SKM-1 (cell line): ENCODE data around the gene CPED1.
"Not testable (repeated sequence)": the region's sequence is repeated elsewhere in the genome, so short reads cannot be mapped to it uniquely, and the experiment has no call there.

Experiments used
- DNase-seq: peaks from one replicate; lab custom pipeline; 2025; ENCODE audit not compliant: unreplicated experiment; lab: John Stamatoyannopoulos, UW

CPED1 gene

DNA sequence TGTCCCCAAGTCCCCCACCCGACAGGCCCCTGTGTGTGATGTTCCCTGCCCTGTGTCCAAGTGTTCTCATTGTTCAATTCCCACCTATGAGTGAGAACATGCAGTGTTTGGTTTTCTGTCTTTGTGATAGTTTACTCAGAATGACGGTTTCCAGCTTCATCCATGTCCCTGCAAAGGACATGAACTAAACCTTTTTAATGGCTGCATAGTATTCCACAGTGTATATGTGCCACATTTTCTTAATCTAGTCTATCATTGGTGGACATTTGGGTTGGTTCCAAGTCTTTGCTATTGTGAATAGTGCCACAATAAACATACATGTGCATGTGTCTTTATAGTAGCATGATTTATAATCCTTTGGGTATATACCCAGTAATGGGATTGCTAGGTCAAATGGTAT, 232.6 kb downstream of the CPED1 start:
- DNase-seq: not testable (repeated sequence)

DNA sequence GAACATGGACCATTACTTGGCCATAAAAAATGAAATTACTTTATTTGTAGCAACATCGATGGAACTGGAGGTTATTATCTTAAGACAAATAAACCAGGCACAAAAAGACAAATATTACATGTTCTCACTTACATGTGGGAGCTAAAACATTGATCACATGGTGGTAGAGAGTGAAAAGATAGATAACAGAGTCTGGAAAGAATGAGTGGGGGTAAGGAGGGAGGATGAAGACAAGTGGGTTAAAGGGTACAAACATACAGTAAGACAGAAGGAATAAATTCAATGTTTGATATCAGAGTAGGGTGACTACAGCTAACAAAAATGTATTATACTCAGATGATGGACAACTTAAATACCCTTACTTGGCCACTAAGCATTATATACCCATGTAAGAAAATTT, 240.3 kb downstream of the CPED1 start:
- DNase-seq: no peak

DNA sequence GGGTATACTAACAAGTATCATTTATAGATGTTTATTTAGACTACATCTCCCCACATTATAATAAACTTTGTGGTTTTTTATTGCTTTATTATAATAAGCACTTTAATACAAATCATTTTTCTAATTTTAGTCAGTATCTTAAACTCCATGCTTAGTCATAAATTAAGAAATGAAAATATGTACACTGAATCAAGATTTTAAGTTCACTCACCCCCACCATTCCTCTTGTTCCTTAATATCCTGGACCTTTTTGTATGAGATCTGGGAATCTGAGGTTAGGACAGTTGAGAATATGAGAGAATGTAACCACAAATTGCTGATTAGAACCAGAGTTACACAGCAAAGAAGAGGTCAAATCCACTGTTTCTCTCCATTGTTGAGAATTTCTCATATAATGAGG, 246.7 kb downstream of the CPED1 start:
- no peak for DNase-seq

DNA sequence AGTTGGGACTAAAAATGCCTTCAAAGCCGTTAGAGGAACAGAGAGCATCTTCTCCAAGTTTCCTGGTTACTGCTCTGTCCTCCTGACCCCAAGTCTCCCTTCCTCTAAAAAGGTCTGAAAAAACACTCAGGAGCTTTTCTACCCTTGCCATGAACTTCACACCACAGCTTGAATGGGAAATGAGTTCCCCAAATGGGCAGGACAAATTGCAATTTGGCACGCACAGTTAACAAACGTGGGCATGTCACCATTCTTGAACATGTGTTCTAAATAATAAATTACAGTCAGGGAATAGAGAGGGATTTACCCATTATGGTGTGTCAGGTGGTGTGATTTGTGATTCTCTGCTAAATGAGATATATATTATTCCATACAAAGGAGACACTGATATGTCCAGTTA, 249.1 kb downstream of the CPED1 start:
- no peak for DNase-seq

DNA sequence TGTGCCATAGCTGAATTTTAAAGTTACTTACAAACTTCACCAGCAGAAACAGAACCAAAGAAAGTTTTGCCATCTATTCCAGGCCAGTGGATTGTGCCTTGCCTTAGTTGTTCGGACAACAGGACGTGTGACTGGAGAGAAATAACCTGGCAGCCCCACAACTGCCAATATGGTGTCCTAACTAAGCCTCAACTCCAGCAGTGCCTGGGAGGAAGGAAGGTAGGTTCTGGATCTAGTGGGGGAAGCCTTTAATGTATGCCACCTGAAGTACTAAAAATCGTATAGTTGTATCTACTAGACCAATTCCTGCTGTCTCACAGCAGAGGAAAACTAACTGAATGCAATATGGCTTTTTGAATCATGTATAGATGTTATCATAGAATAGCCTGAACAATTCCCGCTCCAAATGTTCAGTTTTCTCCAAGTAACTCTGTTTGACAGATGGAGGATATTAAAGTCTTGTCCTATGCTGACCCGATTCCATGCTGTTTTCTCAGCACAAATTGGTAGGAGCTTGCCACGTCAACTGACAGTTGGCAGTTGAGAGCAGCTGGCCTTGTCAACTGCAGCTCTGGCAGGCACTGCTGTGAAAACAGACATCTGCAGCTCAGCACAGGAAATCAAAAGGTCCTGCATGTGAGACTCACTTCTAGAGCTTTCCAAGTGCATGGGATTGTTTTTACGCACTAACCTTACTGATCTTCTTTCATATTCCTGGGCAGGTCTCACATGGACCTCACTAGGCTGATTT, 255.8 kb downstream of the CPED1 start:
- no peak for DNase-seq

DNA sequence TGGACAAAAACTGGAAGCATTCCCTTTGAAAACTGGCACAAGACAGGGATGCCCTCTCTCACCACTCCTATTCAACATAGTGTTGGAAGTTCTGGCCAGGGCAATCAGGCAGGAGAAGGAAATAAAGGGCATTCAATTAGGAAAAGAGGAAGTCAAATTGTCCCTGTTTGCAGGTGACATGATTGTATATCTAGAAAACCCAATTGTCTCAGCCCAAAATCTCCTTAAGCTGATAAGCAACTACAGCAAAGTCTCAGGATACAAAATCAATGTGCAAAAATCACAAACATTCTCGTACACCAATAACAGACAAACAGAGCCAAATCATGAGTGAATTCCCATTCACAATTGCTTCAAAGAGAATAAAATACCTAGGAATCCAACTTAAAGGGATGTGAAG, 262.9 kb downstream of the CPED1 start:
- not testable (repeated sequence) for DNase-seq

- not testable (repeated sequence) for DNase-seq
Observed at GRCh38 chr7:121252523-121253235, 264.2 kb downstream of the CPED1 start.

- DNase-seq: no peak
Observed at GRCh38 chr7:121259826-121260225, 271.3 kb downstream of the CPED1 start.

GRCh38 chr7:121261207-121261884, 272.8 kb downstream of the CPED1 start:
- DNase-seq: no peak

- DNase-seq: no peak
Observed at GRCh38 chr7:121262221-121262620, 273.7 kb downstream of the CPED1 start.

- no peak for DNase-seq
Observed at GRCh38 chr7:121262969-121263368, 274.5 kb downstream of the CPED1 start.

DNA sequence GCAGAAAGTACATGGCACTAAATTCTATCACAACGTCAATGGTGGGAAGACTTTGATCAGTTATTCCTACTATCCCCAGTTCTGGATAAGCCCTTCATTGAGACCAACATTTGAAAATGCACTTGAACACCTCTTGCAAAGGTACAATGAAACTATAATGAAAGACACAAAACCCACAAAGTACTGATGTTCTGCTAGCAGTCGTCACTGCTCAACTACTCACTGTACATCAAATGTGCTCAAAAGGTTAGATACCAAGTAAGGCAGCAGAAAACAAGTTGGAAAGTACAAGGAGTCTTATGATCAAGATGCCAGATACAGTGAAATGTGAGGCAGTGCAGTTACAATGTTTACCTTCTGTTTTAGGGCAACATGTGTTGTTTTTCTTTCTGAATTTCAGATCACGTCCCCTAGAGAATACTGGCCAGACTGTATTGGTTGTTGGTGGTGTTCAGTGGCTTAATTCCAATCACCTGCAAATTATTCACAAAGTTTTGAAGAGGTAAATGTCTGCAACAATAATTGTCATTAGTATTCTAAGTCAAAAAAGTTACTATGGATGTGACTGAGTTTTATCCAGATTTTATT, 277.9 kb downstream of the CPED1 start:
- DNase-seq: no peak

DNA sequence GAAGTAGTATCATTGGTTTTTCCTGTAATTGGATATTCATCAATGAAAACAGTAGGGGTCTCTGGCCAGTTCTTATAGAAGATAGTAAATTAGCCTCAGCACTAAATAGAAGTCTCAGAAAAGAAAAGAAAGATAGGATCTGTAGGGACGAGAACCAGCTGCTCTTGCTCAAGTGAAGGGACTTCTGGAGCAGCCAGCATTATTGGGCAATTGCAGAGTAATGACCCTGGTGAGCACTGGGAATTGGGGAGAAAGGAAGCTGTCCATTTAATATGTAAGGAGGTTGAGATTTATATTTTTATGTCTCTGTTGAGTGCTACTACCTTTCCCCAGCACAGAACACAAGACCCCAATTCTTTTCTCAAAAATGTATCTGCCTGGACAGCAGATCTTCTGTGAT, 279.1 kb downstream of the CPED1 start:
- no peak for DNase-seq

GRCh38 chr7:121269798-121270197, 281.3 kb downstream of the CPED1 start:
- no peak for DNase-seq

DNA sequence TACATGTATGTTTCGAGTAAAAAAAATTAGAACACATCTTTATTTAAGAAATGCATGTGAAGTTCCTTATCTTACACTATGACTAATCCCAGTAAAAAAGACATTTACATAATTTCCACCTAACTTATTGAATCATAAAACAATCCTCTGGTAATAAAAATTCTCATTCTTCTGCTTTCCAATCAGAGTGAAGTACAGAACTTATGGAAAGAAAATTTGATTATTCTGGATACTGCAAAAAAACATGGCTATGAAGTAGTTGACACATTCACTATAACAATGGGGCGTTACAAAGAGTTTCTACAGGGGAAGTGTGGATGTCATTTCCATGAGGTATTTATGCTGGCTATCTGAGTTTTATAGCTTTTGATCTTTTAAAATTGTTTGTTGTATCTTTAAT, 282.6 kb downstream of the CPED1 start:
- no peak for DNase-seq

- no peak for DNase-seq
Observed at GRCh38 chr7:121271916-121272315, 283.4 kb downstream of the CPED1 start.

DNA sequence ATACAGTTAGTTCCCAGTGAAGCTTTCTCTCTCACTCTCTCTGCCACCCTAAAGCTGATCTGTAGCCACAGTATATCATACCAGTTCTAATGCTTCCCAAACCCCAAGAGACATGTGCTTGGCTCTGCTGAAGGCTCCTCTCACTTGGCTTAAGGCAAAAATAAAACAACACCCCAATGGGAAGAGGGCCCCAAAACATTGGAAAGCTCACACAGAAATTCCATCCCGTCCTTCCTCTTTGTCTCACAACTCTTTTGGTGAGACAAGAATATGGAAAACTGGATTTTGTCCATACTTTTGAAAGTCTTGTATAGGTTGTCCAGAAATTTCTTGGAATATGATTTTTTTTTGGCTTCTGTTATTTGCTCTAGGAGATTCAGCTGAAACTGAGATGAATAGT, 284.2 kb downstream of the CPED1 start:
- DNase-seq: no peak

DNA sequence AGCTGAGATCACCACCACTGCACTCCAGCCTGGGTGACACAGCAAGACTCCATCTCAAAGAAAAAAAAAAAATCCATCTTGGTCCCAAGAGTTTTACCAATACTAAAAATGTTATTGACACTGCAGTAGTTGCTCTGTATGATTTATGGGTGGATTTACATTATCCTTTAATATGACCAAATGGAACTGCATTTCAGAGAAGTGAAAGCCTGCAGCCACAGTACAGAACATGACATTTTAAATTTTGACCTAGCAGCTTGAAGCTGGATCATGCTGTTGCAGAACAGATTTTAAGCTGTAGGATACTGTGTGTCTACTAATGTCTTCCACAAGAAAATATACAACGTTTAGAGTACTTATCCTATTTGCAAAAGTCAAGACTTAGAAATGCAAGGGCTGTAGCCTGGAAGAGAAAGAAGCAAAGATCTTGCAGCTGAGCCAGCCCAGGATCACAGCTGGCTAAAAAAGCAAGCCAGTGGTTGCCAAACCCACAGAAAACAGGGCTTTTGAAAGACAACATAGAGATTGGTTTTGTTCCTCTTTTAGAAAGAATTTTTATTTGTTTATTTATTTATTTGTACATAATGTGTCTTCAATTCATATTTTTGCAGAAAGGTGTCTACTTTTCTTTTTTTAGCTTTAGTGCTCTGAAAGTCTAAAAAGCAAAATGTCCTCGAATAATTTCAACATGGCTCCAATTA, 285.1 kb downstream of the CPED1 start:
- DNase-seq: no peak

GRCh38 chr7:121274467-121274866, 286.0 kb downstream of the CPED1 start:
- DNase-seq: no peak

DNA sequence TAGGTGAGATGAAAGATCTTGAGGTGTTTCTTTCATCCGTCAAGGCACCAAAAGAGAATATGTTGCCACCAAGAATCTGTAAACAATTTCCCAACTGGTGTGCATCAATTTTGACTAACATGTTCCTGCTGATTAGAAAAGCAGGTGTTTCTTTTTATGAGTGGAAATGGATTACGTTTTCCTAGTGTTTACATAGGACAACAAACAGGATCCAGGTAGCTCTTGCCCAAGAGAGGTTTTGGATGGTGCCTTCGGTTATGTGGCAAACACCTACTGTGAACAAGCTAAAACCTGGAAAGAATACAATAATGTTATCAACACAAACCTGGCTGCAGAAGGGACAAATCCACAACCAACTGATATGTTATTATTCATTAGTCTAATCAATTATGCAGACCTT, 286.7 kb downstream of the CPED1 start:
- DNase-seq: no peak

- DNase-seq: no peak
Observed at GRCh38 chr7:121276313-121276712, 287.8 kb downstream of the CPED1 start.
